GM18517 (cell line): ENCODE data around the gene ZRANB3.
"Not testable (repeated sequence)": the region's sequence is repeated elsewhere in the genome, so short reads cannot be mapped to it uniquely, and the experiment has no call there.

Experiments used
- ATAC-seq: cut with Tn5 transposase; IDR thresholded peaks from one replicate; pipeline ENCODE4 v1.9.1; 2021; ENCODE audit warnings: mild to moderate bottlenecking, moderate library complexity; ENCODE audit not compliant: unreplicated experiment

Gene ZRANB3

DNA sequence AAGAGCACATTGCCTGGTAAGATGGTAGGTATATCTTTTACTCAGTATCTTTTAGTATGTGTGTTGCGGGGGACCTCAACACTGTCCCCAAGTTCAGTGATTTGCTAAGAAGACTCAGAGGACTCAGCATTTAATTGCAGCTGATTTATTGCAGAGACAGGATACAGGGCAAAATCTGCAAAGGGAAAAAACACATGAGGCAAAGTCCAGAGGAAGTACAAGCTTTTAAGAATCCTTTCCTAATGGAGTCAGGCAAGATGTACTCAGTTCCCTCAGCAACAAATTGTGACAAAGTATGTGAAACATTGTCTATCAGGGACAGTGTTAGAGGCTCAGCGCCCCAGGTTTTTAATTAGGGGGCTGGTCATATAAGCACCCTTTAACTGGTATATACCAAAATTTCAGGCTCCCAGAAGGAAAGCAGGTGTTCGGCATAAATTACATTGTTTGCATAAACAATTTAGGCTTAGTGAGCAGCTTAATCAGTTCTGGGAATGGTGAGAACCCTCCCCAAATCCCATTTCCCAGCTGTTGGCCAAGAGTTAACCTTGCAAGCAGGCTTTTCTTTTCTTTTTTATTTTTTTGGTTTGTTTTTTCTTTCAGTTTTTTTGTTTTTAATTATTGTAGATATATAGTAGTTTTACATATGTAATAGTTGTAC, 437.2 kb downstream of the ZRANB3 start:
- no peak for ATAC-seq

DNA sequence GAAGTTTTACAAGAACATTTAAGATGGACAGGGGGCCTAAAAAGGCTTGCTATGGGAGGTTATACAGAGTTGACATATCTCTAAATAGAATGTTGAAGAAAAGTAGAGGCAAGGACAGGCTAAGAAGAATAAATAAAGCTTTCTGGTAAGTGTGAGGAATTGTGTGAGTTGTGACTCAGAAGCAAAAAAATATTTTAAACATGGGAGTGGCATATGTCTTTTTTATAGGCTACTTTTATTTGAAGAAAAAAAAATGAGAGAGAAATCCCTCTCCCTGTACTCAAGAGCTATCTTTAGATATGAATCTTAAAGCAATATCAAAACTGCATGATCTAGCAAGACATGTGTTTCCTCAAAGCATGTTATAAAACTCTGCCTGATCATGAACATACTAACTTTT, 437.8 kb downstream of the ZRANB3 start:
- no peak for ATAC-seq

DNA sequence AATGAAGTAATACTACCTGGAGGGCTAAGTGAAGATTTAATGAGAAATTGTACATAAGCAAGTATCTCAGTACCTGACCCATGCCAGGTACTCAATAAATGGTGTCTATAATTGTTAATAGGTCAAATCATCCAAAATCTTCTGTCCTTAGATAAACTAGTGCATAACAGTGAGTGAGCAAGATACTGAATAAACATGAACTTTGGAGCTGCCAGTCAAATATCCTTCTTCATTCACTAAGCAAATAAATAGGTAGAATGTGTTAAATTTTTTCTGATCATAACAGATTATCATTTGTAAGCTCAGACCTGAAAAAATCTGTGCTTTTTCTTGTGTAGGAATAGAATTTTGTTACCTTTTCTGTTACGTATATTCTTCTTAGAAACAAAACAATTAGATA, 439.3 kb downstream of the ZRANB3 start:
- no peak for ATAC-seq

DNA sequence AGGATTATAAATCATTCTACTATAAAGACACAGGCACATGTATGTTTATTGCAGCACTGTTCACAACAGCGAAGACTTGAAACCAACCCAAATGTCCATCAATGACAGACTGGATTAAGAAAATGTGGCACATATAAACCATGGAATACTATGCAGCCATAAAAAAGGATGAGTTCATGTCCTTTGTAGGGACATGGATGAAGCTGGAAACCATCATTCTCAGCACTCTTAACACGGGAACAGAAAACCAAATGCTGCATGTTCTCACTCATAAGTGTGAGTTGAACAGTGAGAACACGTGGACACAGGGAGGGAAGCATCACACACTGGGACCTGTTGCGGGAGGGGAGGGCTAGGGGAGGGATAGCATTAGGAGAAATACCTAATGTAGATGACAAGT, 441.4 kb downstream of the ZRANB3 start:
- not testable (repeated sequence) for ATAC-seq
